Measurements from ENCODE around the gene PTPA.

The PTPA gene

DNA sequence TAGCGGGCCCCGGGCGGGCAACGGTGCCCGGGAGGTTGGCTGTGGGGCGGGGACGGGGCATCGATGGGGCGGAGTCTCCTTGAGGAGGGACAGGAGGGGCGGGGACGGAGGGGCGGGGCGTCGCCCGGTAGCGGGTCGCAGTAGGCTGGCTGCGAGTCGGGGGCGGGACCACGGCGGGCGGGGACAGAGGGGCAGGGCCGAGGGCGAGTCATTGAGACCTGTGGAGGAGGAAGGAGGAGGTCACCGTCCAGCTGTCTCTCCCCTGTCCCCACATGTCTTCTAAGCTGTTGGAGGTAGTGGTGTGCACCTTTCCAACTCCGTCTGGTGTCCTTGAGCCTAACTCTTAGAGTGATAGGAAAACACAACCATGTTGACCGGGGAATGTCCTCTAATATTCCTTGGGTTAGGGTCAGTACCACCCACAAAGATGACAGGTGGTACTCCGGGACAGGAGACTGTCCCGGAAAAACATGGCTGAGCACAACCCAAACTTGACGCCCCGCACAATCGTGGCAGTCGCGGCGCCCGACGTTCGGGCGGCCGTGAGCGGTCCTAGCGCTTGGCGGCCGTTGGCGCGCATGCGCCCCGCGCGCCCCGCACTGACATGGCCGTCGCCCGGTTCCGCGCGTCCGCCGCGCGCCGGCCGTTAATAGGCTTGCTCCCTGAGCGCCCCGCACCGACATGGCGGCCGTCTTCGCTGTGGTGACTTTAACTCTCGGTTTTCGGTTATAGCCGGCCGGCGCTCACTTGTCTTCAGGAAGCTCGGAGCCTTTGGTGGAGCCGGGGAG, at the start of gene PTPA, which contains the start of gene CRAT:
Gene PTPA, plus strand, starts transcription at position 676 of the 788 bp plus-strand sequence. CDS start 186 bp downstream, outside the sequence.
Gene CRAT, minus strand, starts transcription at position 54 of the 788 bp plus-strand sequence. CDS start 284 bp downstream, outside the sequence.
- DNase-seq = peak; percentile 96

GRCh38 chr9:129063061-129063460, 48.2 kb upstream of the PTPA start:
- no peak for DNase-seq

DNA sequence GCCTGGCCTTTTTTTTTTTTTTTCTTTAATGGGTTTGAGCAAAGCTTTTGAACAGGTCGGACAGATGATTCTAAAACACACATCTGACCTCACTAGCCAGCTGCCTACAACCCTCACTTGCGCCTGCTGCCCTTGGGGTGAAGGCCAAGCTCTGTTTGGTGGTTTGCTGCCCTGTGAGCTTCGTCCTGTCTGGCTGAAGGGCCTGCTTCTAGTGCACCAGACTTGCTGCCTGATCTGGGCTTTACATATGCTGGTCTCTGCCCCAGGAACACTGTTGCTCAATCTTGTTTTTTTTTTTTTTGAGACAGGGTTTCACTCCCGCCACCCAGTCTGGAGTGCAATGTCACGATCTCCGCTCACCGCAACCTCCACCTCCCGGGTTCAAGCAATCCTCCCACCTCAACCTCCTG, 46.7 kb upstream of the PTPA start:
- DNase-seq = no peak

DNA sequence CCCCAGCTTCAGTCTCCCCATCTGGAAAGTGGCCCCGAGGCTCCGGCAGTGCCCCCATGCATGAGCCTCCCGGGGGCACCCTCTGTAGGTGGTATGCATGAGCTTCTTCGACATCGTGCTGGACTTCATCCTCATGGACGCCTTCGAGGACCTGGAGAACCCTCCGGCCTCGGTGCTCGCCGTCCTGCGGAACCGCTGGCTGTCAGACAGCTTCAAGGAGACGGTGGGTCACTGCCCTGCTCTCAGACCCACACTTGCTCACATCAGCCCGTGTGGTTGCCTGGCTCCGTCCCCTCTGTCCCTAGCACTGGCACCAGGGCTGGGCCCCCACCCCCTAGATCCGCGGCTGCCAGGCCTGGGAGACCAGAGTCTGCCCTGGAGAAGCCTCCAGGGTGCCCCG, 43.1 kb upstream of the PTPA start:
- no peak for DNase-seq

DNA sequence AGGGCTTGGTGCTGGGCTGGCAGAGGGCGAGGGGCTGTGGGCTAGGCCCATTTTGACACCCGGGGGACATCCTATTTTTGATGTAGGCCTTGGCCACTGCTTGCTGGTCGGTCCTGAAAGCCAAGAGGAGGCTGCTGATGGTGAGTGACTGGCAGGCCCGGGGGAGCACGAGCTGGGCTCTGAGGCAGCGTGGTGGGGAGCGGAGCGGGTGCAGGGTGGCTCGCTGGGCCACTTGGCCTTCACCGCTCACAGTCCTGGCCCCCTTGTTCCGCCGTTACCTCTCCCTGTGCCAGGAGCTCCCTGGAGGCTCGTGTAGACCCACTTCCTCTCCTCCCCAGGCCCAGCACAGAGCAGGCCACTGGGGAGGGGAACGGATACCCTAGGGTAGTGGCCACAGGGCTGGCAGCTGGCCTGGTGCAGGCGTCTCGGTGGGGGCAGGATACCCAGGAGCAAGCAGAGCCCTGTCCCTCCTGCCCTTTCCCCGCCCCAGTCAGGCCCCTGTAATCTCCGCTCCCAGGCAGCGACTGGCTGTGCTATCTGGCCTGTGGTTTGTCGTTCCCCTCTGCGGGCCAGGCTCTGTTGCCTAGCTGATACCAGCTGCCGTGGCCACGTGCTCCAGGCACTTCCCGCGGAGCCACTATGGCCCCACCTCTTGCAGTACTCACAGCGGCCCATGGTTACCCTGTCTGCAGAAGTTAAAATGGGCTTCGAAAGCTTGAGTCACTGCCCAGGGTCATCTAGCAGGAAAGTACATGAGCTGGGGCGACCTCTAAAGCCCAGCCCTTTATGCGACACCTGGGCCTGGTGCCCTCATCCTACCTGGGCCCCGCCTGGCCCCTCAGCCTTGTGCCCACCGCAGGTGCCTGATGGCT, 42.0 kb upstream of the PTPA start:
- peak; percentile 64 for DNase-seq

DNA sequence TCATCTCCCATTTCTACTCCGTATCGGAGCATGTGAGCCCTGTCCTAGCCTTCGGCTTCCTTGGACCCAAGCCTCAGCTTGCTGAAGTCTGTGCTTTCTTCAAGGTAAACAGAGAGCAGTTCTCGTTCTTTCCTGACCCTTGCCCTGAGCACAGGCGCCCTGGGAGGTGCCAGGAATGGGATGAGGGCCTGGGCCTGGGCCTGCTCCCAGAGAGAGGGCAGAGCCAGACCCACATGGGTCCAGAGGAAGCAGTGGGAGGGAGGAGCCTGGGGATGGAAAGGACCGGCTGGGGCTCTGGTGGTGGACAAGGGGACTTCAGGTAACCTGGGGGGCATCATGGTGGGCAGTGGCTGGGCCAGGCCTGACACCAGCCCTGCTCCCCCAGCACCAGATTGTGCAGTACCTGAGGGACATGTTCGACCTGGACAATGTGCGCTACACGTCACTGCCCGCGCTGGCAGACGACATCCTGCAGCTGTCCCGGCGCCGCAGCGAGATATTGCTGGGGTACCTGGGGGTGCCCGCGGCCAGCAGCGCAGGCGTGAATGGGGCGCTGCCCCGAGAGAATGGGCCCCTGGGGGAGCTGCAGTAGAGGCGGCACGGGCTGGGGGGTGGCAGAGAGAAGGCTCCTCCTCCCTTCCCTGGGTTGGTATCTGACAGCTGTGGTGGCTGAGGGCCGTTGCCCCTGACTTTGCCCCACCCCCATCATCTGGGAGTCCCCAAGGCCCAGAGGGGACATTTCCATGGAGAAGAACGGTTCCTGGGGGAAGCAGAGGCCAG, 41.2 kb upstream of the PTPA start:
- DNase-seq = no peak

DNA sequence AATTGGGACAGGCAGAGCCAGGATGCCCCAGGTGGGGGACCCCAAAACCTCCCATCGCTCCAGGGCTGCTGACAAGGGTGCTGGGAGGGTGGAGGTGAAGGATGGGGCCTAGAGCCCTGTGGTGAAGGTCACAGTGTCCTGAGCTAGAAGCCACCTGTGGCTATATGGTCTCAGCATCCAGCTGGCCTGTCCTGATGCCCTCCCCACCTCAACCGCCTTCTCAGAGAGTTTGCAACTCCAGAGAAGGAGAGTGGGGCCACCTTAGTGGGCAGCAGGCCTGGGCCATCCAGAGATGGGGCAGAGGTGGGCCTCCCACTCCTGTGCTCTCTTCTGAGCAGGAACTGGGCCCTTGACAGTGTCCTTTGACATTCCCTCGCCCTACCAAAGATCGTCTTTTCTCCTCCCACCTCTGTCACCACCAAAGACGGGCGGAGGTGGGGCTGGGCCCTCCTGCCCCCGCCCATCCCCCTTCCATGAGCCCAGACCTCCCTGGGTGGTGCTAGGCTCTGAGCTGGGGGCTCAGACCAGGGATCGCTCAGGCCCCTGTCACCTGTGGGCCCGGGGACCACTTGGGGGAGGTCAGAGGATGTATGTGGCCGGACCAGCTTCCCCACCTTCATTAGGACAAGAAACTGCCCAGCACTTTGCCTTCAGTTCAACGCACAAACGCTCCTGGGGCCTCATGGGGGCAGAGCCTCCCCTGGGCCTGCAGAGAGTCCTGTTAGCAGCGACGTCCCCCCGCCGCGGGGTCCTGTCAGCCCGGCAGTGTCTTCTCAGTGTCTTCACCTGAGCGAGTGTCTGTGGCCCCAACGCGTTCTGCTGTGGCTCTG, 40.3 kb upstream of the PTPA start:
- DNase-seq = no peak

GRCh38 chr9:129071526-129072126, 39.6 kb upstream of the PTPA start:
- DNase-seq = peak; percentile 12

DNA sequence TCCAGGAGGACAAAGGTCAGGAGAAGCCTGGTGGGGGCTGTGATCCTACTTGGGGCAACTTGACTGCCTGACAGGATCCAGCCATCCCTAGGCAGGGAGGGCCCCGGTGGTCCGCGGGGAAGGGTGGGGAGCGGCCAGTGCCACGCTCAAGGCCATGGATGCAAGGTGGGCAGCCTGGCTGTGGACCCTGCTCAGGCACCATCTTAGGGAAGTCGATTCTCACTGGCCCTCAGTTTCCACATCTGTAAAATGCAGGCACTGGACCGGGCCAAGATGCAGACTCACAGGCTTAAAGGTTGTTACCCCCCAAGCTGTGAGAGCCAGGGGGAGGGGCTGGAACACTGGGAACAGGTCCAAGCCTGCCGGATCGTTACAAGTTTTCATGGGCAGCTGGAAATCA, 39.0 kb upstream of the PTPA start:
- no peak for DNase-seq

GRCh38 chr9:129073404-129073803, 37.8 kb upstream of the PTPA start:
- peak; percentile 14 for DNase-seq

DNA sequence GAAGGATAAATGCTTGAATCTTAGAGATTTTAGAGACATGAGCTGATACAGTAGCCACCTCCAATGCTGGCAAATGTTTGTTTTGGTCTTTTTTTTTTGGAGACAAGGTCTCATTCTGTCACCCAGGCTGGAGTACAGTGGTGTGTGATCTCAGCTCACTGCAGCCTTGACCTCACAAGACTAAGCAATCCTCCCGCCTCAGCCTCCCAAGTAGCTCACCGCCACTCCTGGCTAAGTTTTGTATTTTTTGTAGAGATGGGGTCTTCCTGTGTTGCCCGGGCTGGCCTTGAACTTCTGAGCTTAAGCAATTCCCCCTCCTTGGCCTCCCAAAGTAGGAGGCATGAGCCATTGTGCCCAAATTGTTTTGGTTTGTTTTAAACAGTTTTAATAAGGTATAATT, 37.1 kb upstream of the PTPA start:
- no peak for DNase-seq

GRCh38 chr9:129075996-129076639, 35.1 kb upstream of the PTPA start:
- DNase-seq = no peak

DNA sequence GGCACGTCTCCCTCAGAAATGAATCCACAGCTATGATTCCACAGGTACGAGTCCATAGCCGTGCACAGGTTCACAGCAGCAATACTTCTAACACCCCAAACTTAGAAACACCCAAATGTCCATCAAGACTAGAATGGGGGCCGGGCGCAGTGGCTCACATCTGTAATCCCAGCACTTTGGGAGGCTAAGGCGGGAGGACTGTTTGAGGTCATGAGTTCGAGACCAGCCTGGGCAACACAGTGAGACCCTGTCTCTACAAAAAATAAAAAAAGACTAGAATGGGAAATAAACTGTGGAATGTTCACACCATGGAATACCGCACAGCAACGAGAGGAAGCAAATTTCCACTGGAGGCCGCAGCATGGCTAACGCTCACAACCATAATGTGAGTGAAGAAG, 34.6 kb upstream of the PTPA start:
- no peak for DNase-seq

- no peak for DNase-seq
These were observed 34.0 kb upstream of the PTPA start for GRCh38 chr9:129077236-129077635.

DNA sequence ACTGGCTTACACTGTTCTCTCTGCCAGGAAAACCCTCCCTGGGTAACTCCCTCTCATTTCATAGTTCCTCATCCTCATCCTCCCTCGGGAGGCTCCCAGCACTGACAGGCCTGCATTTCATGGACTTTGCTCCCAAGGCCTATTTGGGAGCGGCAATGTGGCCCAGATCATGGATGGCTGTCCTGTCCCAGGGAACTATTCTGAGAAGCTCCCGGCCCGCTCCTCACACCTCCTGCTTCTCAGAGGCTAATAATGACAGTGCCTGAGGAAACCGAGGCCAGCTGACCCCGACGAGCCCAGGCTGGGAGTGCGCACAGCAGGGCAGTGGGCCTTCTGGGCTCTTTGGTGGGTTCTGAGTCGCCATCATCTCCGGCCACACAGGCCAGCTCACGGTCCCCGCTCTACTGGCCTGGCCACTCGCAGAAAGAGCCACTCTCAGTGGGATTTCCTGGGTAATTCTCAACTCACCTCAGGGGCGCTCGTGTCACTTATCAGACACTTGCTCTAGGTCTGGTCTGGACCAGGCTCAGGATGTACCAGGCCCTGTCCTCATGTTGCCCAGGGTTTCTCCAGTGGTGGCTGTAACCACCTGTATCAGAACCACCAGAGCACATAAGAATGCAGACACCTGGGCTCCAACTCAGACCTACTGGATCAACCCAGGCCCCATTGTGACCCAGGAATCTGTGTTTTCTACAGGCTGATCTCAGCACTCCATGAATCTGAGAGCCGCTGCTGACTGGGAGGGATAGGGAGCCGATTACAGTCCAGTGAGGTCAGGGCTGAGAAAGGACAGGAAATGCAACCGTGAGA, 32.3 kb upstream of the PTPA start:
- DNase-seq = no peak

- no peak for DNase-seq
These were observed 31.4 kb upstream of the PTPA start for GRCh38 chr9:129079829-129080228.

- no peak for DNase-seq
These were observed 31.0 kb upstream of the PTPA start for GRCh38 chr9:129080298-129080600.

DNA sequence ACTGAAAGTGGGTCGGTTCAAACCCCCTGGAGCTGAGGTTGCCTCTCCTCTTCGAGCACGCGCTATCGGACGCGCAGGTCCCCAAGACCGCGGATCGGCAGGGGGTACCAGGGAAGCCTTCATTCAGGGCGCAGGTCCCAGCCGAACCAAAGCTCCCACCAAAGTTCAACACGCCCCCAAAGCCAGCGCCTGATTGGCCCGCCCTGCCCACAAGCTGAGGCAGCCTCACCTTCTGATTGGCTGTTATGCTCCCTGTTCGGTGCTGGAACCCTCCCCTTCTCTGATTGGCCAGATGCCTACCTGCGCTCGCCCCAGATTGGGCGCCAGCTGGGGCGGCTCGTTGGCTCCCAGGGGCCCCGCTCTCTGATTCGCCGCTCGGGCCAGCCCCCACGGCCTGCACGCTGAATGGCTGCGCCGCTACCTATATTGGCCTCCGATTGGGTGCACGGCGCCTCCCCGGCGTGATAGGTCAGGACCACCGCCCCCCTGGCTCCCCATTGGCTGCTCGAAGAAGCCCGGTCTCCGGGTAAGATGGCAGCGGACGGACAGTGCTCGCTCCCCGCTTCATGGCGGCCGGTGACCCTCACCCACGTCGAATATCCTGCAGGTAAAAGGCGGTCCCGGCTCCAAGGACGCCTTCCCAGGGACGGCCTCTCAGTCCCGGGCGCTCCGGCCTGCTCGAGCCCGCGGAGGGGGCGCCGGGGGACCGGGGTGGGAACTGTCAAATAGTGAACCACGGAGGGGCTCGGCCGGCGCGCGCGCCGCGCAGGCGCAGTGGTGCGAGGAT, 30.4 kb upstream of the PTPA start, which contains the start of gene DOLPP1:
Gene DOLPP1, plus strand, starts transcription at position 511 of the 787 bp plus-strand sequence. Its CDS starts 21 bp downstream, at position 532.
- peak; percentile 100 for DNase-seq

GRCh38 chr9:129081388-129081904, 29.8 kb upstream of the PTPA start:
- no peak for DNase-seq

Data from CD4-positive, alpha-beta T cell treated with Interleukin-21 for 1 hour (primary cell).